ENCODE results near the gene USP32. TPM values are rescaled to one million over a fixed set of nuclear protein-coding genes. Genes with fewer than 3 reads are reported as not detected.

Gene USP32
- total and polyA plus RNA-seq, 2 of the 8 experiments (the other 6 are each of a cell fraction or from before 2014, with no cell fraction given): 29.6 to 112 TPM

DNA sequence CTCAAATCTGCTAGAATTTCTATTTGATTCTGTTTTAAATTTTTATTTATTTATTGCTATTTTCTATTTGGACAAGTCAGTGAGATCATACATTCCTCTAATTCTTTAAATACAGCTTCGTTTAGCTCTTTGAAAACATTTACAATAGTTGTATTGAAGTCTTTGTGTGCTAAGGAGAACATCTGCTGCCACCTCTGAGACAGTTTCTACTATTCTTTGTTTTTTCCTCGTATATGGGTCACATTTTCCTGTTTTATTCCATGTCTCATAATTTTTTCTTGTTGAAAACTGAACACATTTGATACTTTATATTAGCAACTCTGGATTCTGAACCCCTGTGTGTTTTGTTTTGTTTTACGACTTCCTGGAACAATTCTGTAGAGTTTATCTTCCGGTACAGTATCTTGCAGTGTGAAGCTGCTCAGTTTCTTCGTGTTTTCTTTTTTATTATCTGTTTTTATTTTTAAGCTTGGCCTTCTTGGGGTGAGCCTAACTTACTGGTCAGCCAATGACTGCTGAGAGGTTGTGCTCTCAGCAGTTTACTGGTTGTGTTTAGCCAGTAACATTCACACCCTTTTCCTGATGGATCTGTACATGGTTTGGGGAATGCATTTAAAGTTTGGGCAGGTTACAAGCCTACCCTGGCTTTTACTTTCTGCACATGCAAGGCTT, 143.2 kb downstream of the USP32 start:
- no peak for TF ChIP-seq POU5F1 (IDR thresholded peaks at IDR 0.05; ENCODE audit: low read depth, low read length)
- TF ChIP-seq KDM1A (IDR thresholded peaks at IDR 0.05; ENCODE audit: borderline replicate concordance, low read length): no peak
- no peak for TF ChIP-seq BCL11A (IDR thresholded peaks at IDR 0.05; ENCODE audit: low read depth in 2 of 2, low read length in 2 of 2)
- no peak for TF ChIP-seq TAF7 (optimal IDR thresholded peaks at IDR 0.05; ENCODE audit: borderline replicate concordance, low read depth, low read length)
- TF ChIP-seq ASH2L (IDR thresholded peaks at IDR 0.05; ENCODE audit: low read length): no peak
- TF ChIP-seq YY1 (IDR thresholded peaks at IDR 0.05; ENCODE audit: low read depth, low read length): no peak
- no peak for TF ChIP-seq JUND (IDR thresholded peaks at IDR 0.05; ENCODE audit: low read length)
- no peak for TF ChIP-seq HDAC2 (IDR thresholded peaks at IDR 0.05; ENCODE audit: borderline replicate concordance in 1 of 2, low read depth in 2 of 2, low read length in 2 of 2)
- TF ChIP-seq SIRT6 (IDR thresholded peaks at IDR 0.05; ENCODE audit: low read length): no peak
- TF ChIP-seq GTF2F1 (IDR thresholded peaks at IDR 0.05; ENCODE audit: borderline replicate concordance, low read depth, low read length): no peak
- no peak for TF ChIP-seq SP4 (IDR thresholded peaks at IDR 0.05; ENCODE audit: low read length)
- TF ChIP-seq, protein P1, sequence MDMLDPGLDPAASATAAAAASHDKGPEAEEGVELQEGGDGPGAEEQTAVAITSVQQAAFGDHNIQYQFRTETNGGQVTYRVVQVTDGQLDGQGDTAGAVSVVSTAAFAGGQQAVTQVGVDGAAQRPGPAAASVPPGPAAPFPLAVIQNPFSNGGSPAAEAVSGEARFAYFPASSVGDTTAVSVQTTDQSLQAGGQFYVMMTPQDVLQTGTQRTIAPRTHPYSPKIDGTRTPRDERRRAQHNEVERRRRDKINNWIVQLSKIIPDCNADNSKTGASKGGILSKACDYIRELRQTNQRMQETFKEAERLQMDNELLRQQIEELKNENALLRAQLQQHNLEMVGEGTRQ (IDR thresholded peaks at IDR 0.05; ENCODE audit: low read length): no peak

More for the DNA sequence above, 143.2 kb downstream of the USP32 start:
- no peaks in the 10 kb centered on the region for H3K4me1 ChIP-seq (replicated peaks in 1 of 4; ENCODE audit: control insufficient read depth in 3 of 4, insufficient read depth in 4 of 4, low read length in 3 of 4)
- no peaks in the 10 kb centered on the region for H3K79me1 ChIP-seq (ENCODE audit: low read depth, low read length)
- no peaks in the 10 kb centered on the region for H3K27me3 ChIP-seq (replicated peaks in 1 of 4; ENCODE audit: control insufficient read depth in 3 of 4, extremely low read depth in 1 of 4, insufficient read depth in 3 of 4, low read length in 3 of 4)
- no peak for FAIRE-seq
- no peak overlapping the region for H2BK15ac ChIP-seq (ENCODE audit: low read length)
- no peak overlapping the region for H3K18ac ChIP-seq (ENCODE audit: extremely low read depth, low read length)
- no peak overlapping the region for H3K27ac ChIP-seq (ENCODE audit: low read depth, low read length)
- no peak overlapping the region for H3K4me2 ChIP-seq (ENCODE audit: insufficient read depth in 1 of 2, low read depth in 2 of 2, low read length in 2 of 2)
- ChIA-PET CTCF (ENCODE audit: partially characterized antibody) (interaction anchor here (1.1 kb wide), 1 partner anchor 23 kb away, joined by 4 read pairs; no protein-coding TSS in a partner anchor), POLR2A (ENCODE audit: partially characterized antibody) (no interaction called here)
- DNase-seq (ENCODE audit: low read depth in 1 of 2, low spot score in 2 of 2): no peak
- H2AK5ac ChIP-seq (ENCODE audit: low read depth, low read length): no peak overlapping the region
- H4K20me1 ChIP-seq (replicated peaks in 1 of 2; ENCODE audit: control insufficient read depth in 1 of 2, insufficient read depth in 2 of 2, low read length in 2 of 2): no peaks in the 10 kb centered on the region
- H3K9ac ChIP-seq (replicated peaks in 1 of 4; ENCODE audit: extremely low read depth in 1 of 4, low read depth in 3 of 4, low read length in 3 of 4): no peak overlapping the region
- H3K23me2 ChIP-seq (ENCODE audit: low read depth, low read length): no peaks in the 10 kb centered on the region
- H3K9me3 ChIP-seq (ENCODE audit: insufficient read depth in 2 of 2, low read depth in 1 of 2, low read length in 1 of 2): no peaks in the 10 kb centered on the region
- H2BK20ac ChIP-seq (ENCODE audit: low read length): no peak overlapping the region
- no peak overlapping the region for H3K4ac ChIP-seq (replicated peaks; ENCODE audit: insufficient read length, low read depth, low read length)
- H2BK5ac ChIP-seq (ENCODE audit: low read depth, low read length): no peak overlapping the region
- H2BK12ac ChIP-seq (ENCODE audit: low read depth, low read length): no peak overlapping the region
- peaks cover 0 to 23% (median 11%) of the 10 kb centered on the region in 4 experiments; a peak in 4 of 8 replicates for H3K36me3 ChIP-seq (ENCODE audit: control insufficient read depth in 2 of 4, insufficient read depth in 4 of 4, low read length in 3 of 4)
- no peak overlapping the region for H3K23ac ChIP-seq (ENCODE audit: insufficient read length)
- 93% methylated on average over 5 of the region's 5 CpGs; no CpG with 5 or more reads in 1 of the 2 experiments for WGBS, 2 experiments (ENCODE audit: extremely low coverage in 1 of 2, insufficient coverage in 1 of 2, insufficient read length in 1 of 2, insufficient replicate concordance in 2 of 2, low coverage in 1 of 2, low lambda C conversion rate in 2 of 2, missing lambda C conversion rate in 1 of 2)
- H3K56ac ChIP-seq (replicated peaks; ENCODE audit: insufficient read length, low read depth, low read length): no peak overlapping the region
- no peak overlapping the region for H3K4me3 ChIP-seq (ENCODE audit: extremely low read depth in 1 of 4, insufficient read depth in 2 of 4, low read depth in 3 of 4, low read length in 4 of 4)
- no peak overlapping the region for H4K5ac ChIP-seq (ENCODE audit: insufficient read length, low read depth, low read length)
- no peak overlapping the region for H2BK120ac ChIP-seq (replicated peaks; ENCODE audit: low read depth, low read length)
- no peak overlapping the region for H2AFZ ChIP-seq (ENCODE audit: low read length)
- H3K79me2 ChIP-seq (ENCODE audit: control insufficient read depth in 1 of 2, insufficient read depth in 2 of 2, low read length in 2 of 2): no peaks in the 10 kb centered on the region
- H4K8ac ChIP-seq (ENCODE audit: extremely low read depth, insufficient read depth, low read length): no peak overlapping the region
- no peak overlapping the region for H4K91ac ChIP-seq (replicated peaks; ENCODE audit: insufficient read length, low read length)
- no peak overlapping the region for H3K14ac ChIP-seq (ENCODE audit: insufficient read length)
